Measurements from ENCODE around the gene ZMYND11. TPM values are rescaled to one million over a fixed set of nuclear protein-coding genes. Genes with fewer than 3 reads are reported as not detected.

ZMYND11 gene
- total and polyA plus RNA-seq, 9 of the 15 experiments (the other 6 are each of a cell fraction or from before 2014, with no cell fraction given) = 2.7 to 13.8 (median 8.8) TPM

DNA sequence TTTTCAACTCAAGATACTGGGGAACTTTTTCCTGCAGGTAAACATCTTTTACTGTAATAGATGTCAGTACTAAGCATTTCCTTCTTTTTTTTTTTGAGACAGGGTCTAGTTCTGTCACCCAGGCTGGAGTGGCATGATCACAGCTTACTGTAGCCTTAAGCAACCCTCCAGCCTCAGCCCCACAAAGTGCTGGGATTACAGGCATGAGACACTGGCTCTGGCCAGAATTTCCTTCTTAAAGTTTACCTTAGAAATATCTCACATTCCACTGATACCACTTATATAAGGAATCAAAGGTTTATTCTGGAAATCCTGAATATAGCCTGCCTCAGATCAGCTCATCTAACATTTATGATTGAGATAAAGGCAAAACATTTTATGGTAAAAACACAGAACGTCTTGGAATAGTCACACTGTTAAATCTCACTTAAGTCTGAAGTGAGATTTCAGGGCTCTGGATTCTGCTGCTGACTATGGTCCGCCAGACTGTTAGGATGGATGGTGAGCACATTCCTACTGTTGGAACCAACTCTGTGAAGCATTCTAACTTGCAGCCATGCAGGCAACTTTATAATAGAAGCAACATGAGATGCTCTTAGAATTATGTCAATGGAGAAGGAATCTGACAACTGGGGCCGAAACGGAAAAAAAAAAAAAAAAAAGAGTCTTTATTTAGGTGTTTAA lies 151.9 kb downstream of the ZMYND11 start:
- Histone ChIP-seq H3K27ac (ENCODE audit: extremely low read depth, low read depth, low read length) (no peak overlapping the region), H3K4me1 (replicated peaks in 1 of 2; ENCODE audit: control insufficient read depth in 2 of 2, insufficient read depth in 2 of 2, low read length in 2 of 2) (no peaks in the 10 kb centered on the region), H3K4me2 (ENCODE audit: insufficient read depth, low read length) (no peak overlapping the region), H3K9me3 (replicated peaks; ENCODE audit: control insufficient read depth, insufficient read depth, low read depth, low read length) (no peaks in the 10 kb centered on the region), H3K9ac (ENCODE audit: insufficient read depth in 1 of 2, low read depth in 2 of 2, low read length in 2 of 2) (no peak overlapping the region), H3K27me3 (ENCODE audit: control insufficient read depth in 2 of 2, insufficient read depth in 2 of 2, low read length in 2 of 2) (peaks cover 57 to 83% of the 10 kb centered on the region in 2 experiments), H3K79me2 (ENCODE audit: control insufficient read depth, insufficient read depth, low read length) (no peaks in the 10 kb centered on the region), H3K9me1 (ENCODE audit: control insufficient read depth, insufficient read depth, low read length) (no peaks in the 10 kb centered on the region), H3K4me3 (no peak overlapping the region), H3K36me3 (ENCODE audit: control insufficient read depth, insufficient read depth, low read length) (no peaks in the 10 kb centered on the region), H4K20me1 (replicated peaks; ENCODE audit: control insufficient read depth, insufficient read depth, low read length) (peaks cover 3% of the 10 kb centered on the region; the same call in 1 of the 2 replicates), H2AFZ (ENCODE audit: low read depth, low read length) (no peak overlapping the region)
- TF ChIP-seq KLF10 (CRISPR knock-in tag; IDR thresholded peaks at IDR 0.05) (no peak), SP1 (CRISPR knock-in tag; IDR thresholded peaks at IDR 0.05) (no peak), ZNF263 (CRISPR knock-in tag; IDR thresholded peaks at IDR 0.05; ENCODE audit: borderline replicate concordance) (no peak), FOXA1 (IDR thresholded peaks at IDR 0.05; ENCODE audit: borderline replicate concordance) (no peak), MAFK (IDR thresholded peaks at IDR 0.05; ENCODE audit: low read length) (no peak), ZNF253 (CRISPR knock-in tag; conservative IDR thresholded peaks at IDR 0.05) (no peak), RNF2 (IDR thresholded peaks at IDR 0.05) (no peak), ZKSCAN1 (IDR thresholded peaks at IDR 0.05; ENCODE audit: low read depth, low read length) (no peak), ARID2 (IDR thresholded peaks at IDR 0.05) (no peak), TCF3 (CRISPR knock-in tag; IDR thresholded peaks at IDR 0.05) (no peak), POLR2AphosphoS5 (IDR thresholded peaks at IDR 0.05; ENCODE audit: control insufficient read depth, insufficient read depth, low read depth, low read length) (no peak)
- TF ChIP-seq, protein P1, sequence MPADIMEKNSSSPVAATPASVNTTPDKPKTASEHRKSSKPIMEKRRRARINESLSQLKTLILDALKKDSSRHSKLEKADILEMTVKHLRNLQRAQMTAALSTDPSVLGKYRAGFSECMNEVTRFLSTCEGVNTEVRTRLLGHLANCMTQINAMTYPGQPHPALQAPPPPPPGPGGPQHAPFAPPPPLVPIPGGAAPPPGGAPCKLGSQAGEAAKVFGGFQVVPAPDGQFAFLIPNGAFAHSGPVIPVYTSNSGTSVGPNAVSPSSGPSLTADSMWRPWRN (IDR thresholded peaks at IDR 0.05; ENCODE audit: low read depth) = no peak
- TF ChIP-seq, protein P2, sequence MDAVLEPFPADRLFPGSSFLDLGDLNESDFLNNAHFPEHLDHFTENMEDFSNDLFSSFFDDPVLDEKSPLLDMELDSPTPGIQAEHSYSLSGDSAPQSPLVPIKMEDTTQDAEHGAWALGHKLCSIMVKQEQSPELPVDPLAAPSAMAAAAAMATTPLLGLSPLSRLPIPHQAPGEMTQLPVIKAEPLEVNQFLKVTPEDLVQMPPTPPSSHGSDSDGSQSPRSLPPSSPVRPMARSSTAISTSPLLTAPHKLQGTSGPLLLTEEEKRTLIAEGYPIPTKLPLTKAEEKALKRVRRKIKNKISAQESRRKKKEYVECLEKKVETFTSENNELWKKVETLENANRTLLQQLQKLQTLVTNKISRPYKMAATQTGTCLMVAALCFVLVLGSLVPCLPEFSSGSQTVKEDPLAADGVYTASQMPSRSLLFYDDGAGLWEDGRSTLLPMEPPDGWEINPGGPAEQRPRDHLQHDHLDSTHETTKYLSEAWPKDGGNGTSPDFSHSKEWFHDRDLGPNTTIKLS (IDR thresholded peaks at IDR 0.05; ENCODE audit: borderline replicate concordance, low read depth) = no peak
- ATAC-seq = no peak
- in situ Hi-C loops (cut with MboI) = no loop called here
- 0% methylated on average over 4 of the region's 4 CpGs for WGBS (ENCODE audit: insufficient coverage, low coverage, missing lambda C conversion rate)
- no TSS peak for BruUV-seq (replicated peaks)
- FAIRE-seq = no peak
- no peak for DNase-seq (ENCODE audit: extremely low read depth in 1 of 4, low spot score in 3 of 4)
- CTCF ChIA-PET (ENCODE audit: low intra/inter-chr PET ratio) = no interaction called here
- POLR2A ChIA-PET = no interaction called here
- intact Hi-C loops (cut with micrococcal nuclease) = no loop called here

Measured in K562 (cell line).